ENCODE measurements around the gene COL8A1. TPM values are rescaled to one million over a fixed set of nuclear protein-coding genes. Genes with fewer than 3 reads are reported as not detected.

The COL8A1 gene
- total and polyA plus RNA-seq, 5 donors: 16.5 to 57.5 (median 34.4) TPM

- intact Hi-C loops (cut with DNase I): loop anchor here in 2 of 4 donors (5.0 to 10.0 kb wide), 2 partner anchors 209 to 411 kb away; no protein-coding TSS in a partner anchor
- peak in 1 of 2 donors; percentile 12 for ATAC-seq
- WGBS: 33% methylated on average over 2 of the region's 2 CpGs
Observed at GRCh38 chr3:99845999-99846398, 207.6 kb downstream of the COL8A1 start.

DNA sequence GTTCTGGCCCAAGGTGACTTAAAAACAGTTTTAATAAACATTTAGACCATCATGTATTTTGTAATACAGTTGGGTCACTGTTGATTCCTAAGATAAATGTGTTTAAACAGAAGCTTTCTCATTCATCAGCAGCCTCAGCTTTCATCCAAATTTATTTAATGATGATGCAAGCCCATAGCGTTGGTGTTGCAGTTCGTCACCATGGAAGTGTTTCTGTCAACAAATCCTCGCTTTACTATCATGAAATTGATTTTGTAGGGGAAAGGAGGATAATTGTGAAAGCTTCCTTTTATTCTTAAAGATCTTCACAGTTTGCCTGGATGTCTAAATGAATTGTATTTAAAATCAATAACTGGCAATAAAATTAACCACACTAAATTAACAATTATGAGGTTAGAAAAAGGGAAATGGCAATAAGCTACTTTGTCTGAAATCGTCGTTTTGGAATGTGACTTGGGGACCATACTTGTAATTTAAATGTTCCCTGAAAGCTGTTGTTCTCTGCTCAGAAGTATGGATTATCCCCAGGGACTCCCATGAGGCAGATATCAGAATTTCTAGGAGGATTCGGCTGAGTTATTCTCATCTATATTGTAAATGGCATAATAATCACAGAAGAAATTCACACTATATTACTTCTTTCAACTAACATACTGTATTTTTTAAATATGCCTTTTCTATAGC, 208.2 kb downstream of the COL8A1 start:
- ATAC-seq: peak; percentile 54 to 64
- WGBS: 16% methylated on average over 6 of the region's 6 CpGs

More at GRCh38 chr3:99845999-99846398, 207.6 kb downstream of the COL8A1 start:
- DNase-seq: no peak
- Histone ChIP-seq H3K4me3 (ENCODE audit: low read length) (no peak overlapping the region), H3K9me3 (ENCODE audit: control insufficient read depth, low read length) (no peaks in the 10 kb centered on the region), H3K27me3 (ENCODE audit: control insufficient read depth, insufficient read depth) (no peaks in the 10 kb centered on the region), H3K4me1 (ENCODE audit: control insufficient read depth, insufficient read depth, low read length) (peaks cover 8% of the 10 kb centered on the region), H3K27ac (ENCODE audit: low read length) (no peak overlapping the region)

GRCh38 chr3:99848433-99848832, 210.0 kb downstream of the COL8A1 start:
- intact Hi-C loops (cut with DNase I): loop anchor here in 2 of 4 donors (5.0 to 10.0 kb wide), 2 partner anchors 206 to 409 kb away; no protein-coding TSS in a partner anchor
- H3K27me3 ChIP-seq (ENCODE audit: control insufficient read depth, insufficient read depth): no peaks in the 10 kb centered on the region
- 72% methylated on average over 6 of the region's 6 CpGs for WGBS
- peaks cover 8% of the 10 kb centered on the region for H3K4me1 ChIP-seq (ENCODE audit: control insufficient read depth, insufficient read depth, low read length)
- H3K27ac ChIP-seq (ENCODE audit: low read length): no peak overlapping the region
- ATAC-seq (no peak), DNase-seq (peak in 2 of 3 donors; percentile 39 to 45)
- H3K4me3 ChIP-seq (ENCODE audit: low read length): no peak overlapping the region
- H3K9me3 ChIP-seq (ENCODE audit: control insufficient read depth, low read length): no peaks in the 10 kb centered on the region

More for the DNA sequence above, 208.2 kb downstream of the COL8A1 start:
- Histone ChIP-seq H3K9me3 (ENCODE audit: control insufficient read depth, low read length) (no peaks in the 10 kb centered on the region), H3K4me3 (ENCODE audit: low read length) (no peak overlapping the region), H3K4me1 (ENCODE audit: control insufficient read depth, insufficient read depth, low read length) (peaks cover 8% of the 10 kb centered on the region), H3K27me3 (ENCODE audit: control insufficient read depth, insufficient read depth) (no peaks in the 10 kb centered on the region), H3K27ac (ENCODE audit: low read length) (no peak overlapping the region)
- intact Hi-C loops (cut with DNase I): loop anchor here in 2 of 4 donors (5.0 to 10.0 kb wide), 2 partner anchors 208 to 411 kb away; no protein-coding TSS in a partner anchor
- DNase-seq: no peak

Other genes with a start within 250 kb of the COL8A1 start
- 10 to 100 TPM; 21.1 to 33.8 (median 27.7) TPM for gene CMSS1, start 179.3 kb downstream of the COL8A1 start, total RNA-seq
- 18.9 TPM for gene CMSS1, start 179.3 kb downstream of the COL8A1 start, polyA plus RNA-seq

All from right cardiac atrium (tissue), 5 donors.